HG03103 (cell line): Measurements from ENCODE around the gene LRRC8D.
"Not testable (repeated sequence)": the region's sequence is repeated elsewhere in the genome, so short reads cannot be mapped to it uniquely, and the experiment has no call there.

Source experiments
- ATAC-seq: cut with Tn5 transposase; IDR thresholded peaks from one replicate; pipeline ENCODE4 v1.9.1; 2021; ENCODE audit warnings: low read depth; ENCODE audit not compliant: unreplicated experiment

The LRRC8D gene

DNA sequence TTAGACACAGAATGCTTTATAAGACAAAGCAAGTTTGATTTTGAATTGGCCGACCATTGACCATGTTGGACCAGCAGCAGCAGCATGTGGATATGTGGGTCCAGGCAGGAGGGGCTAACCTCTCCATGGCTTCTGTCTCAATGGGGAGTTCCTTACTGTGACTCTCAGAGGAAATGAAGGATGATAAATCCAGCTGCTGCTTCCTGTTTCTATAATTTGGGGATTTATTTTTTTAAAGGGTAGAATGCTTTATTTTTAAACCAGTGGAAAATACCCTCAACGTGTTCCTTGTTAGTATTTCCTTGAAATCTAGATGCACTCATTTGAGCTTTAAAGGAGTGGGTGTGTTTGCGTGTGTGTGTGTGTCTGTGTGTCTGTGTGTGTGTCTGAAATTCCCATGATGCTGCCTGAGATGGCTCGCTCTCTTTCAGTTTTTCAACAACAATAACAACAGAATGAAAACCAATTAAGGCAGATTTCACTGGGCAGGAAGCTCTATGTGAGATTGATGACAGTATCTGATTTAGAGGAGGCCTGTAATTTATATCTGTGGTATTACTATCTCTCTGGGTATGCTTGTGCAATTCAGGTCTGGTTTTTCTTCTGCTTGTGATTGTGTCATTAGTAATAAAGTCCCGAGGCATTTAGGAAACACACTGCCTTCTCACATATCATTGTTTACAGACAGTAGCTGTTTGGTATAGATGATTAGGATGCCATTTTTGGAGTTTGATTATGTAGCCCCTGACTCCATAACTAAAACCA lies 88.0 kb downstream of the LRRC8D start:
- no peak for ATAC-seq

GRCh38 chr1:89910268-89910667 lies 89.4 kb downstream of the LRRC8D start:
- no peak for ATAC-seq

- no peak for ATAC-seq
These were observed 89.9 kb downstream of the LRRC8D start for GRCh38 chr1:89910780-89911179.

DNA sequence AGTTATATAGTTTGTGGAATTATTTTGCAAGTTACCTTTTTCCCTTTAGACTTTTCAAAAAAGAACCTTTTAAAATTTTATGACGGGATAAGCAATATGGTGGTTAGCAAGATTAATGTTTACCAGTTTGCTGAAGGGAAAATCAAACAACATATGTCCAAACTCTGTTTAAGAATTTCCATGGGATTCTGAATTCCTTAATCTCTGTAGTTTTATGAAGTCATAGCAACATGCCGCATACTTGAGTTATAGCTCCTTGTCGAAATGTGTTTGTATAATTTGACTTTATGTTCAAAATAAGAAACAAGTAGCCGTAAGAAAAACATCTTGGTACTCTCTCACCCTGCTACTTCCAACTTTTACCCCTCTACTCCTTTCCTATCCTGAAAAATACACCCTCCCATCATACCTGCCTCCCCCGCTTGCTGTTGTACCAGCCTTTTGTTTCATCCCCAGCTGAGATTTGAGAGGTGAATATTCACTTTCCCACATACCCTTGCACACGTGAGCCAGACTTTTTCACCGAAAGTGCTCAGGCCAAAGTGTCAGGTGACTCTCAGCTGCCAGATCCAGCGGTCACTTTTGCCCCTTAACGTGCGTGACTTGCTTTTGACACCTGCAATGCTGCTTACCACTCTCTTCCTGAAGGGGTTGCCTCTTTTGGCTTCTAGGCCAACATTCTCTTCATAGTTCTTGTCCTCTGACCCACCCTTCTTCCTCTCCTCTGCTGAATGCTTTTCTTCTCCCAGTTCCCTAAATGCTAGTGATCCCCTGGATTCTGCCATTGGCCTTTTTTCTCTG lies 90.6 kb downstream of the LRRC8D start:
- no peak for ATAC-seq

GRCh38 chr1:89912073-89912472 lies 91.2 kb downstream of the LRRC8D start:
- no peak for ATAC-seq

DNA sequence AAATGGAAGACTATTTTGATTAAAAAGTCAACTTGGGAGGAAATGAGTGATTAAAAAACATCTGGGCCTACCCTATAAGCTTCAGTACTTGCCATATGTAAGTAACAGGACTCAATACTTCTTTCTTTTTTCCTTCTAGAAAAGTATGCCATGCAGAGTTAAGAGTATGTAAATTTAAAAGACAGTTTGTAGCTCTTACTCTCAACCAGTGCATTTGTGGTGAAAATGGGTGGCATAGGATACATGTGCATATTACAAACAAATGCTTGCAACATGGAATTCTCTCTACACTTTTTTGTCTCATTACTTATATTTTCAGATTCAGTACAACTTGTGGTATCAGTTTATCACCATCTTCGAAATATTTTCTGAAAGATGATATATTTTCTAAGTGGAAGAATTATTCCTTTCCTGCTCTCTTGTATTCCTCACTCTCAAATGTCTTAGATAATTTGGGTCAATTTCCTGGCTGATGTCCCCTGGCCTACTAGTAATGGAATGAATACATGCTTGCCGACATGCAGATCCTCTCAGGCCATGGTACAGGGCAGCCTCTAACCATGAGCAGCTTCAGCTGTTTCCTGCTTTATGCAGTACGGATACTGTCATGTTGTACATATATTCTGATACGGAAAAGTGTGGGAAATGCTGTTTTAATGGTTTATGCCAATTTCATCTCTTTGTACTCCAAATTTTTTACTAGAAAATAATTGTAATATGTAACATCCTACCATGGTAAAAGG lies 92.7 kb downstream of the LRRC8D start:
- ATAC-seq: no peak

- ATAC-seq: no peak
These were observed 96.5 kb downstream of the LRRC8D start for GRCh38 chr1:89917353-89917752.

DNA sequence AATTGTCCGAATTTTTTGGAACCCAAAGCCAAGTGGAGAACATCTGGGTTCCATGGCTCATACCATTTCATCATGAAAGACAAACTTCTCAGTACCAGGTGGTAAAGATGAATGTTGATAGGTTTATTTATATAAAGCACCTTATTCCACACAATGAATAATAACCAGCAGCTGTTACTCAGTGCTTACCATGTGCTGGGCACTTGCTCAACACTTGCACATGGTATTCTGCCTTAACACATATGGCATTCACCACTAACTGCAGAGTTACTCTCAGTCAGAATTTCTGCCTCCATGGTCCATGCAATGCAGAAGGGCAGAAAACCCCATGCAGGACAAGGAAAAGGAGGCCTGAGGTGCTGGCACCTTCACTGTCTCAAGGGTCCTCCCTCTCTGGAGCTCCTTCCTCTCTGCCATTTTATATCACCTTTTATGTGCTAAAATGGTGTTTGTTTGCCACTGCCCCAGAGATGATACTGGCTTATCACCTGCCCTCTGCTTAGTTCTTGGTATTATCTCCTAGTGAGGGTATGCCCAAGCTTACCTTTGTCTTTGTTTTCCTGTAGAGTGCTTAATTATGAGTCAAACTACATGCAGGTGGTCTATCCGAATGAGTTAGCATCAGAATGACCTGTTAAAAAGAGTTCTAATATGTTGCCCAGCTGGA lies 97.4 kb downstream of the LRRC8D start:
- ATAC-seq: no peak

DNA sequence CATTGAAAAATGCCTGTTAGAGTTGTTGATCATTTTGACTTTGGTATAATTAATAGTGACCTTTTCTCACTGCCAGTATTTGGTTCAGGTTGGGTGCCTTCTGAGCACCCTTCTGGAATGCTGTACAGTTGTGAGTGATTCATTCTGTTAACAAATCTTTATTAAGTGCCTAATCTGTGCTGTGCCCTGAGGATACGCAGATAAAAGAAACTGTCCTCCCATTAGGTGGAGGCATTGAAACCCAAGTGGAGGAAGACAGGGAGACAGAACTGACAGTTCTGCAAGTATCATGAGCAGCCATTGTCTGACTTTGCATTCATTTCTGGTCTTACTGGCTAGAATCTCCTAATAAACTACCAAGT lies 97.9 kb downstream of the LRRC8D start:
- no peak for ATAC-seq

DNA sequence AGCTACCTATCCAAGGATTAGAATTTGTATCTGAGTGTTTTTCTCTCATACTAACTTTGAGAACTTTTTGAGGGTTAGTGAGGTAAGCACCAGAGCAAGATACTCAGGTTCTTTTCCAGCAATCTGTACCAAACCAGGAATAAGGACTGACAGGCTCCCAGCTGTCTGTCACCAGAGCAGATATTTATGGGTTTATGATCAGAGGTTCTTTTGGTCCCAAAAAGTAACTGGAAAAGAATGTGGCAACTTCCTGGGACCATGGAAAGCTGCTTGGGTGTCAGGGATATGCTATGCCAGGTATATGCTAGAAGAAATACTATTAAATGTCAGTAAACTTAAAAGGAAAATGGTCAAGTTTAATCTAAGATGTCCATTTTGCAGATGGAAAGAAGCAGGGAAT lies 98.3 kb downstream of the LRRC8D start:
- ATAC-seq: no peak

DNA sequence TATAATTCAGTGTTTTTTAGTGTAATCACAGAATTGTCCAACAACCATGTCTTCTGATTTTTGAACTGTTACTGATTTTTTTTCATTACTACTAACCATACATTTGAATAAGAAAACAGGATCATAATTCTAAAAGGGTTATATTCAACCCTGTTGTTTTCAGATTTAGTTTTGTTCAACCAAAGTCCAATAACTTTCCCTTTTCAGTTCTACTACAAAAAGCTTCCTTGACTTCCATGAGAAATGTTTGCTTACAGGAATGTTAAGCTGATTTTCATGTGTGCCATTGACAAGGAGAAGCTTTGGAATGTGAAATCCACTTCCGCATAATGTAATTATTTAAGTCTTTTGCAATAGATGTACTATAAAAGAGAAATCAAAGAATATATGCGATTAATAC lies 102.1 kb downstream of the LRRC8D start:
- no peak for ATAC-seq

GRCh38 chr1:89923517-89923916 lies 102.7 kb downstream of the LRRC8D start:
- no peak for ATAC-seq

GRCh38 chr1:89924075-89924474 lies 103.2 kb downstream of the LRRC8D start:
- not testable (repeated sequence) for ATAC-seq

DNA sequence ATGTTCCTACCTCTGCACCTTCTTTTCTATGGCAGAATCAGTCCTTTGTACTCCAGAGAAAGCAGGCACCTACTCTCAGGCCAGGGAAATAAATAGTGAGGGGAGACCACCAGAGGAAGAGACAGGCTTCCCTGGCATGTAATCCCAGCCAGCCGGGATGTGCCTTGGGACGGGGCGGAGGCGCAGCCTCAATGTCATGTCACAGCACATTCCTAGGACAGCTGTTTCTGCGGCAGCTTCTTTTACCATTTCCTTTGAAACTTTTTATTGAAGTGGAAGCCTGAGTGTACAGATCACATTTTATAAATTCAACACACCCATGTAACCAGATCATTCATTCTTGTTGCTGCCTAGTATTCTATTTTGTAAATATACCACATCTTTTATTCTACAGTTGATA lies 106.2 kb downstream of the LRRC8D start:
- ATAC-seq: no peak

DNA sequence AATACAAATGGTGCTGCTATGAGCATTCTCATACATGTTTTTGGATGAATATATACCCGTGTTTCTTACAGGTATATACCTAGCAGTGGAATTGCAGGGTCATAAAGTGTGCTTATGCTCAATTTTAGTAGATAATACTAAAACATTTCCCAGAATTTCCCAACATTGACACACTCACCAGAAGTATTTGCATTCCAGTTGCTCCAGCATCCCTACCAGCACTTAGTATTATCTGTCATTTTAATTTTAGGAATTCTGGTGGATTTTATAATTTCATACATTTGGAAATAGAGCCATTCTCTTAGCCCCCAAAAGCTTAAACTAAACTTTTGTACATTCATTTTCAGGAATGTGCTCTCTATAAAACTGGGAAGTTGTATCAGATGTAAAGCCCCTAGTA lies 106.6 kb downstream of the LRRC8D start:
- no peak for ATAC-seq

DNA sequence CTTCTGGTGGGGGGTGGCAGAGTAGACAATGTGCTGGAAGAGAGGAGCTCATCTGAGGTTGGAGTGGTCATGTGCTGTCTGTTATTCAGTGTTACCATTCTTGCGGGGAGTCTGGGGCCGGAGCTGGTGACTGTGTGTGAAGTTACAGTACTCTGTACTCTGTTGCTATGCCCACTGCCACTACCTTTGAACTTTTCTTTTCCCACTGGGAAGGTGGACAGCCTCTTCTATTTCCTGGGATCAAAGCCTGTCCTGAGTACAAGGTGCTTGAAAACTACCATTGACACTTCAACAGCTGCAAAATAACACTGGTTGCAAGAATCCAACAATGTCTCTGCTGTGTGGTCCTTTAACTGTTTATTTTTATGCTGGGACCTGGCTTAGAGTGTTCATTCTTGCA lies 107.7 kb downstream of the LRRC8D start:
- no peak for ATAC-seq

DNA sequence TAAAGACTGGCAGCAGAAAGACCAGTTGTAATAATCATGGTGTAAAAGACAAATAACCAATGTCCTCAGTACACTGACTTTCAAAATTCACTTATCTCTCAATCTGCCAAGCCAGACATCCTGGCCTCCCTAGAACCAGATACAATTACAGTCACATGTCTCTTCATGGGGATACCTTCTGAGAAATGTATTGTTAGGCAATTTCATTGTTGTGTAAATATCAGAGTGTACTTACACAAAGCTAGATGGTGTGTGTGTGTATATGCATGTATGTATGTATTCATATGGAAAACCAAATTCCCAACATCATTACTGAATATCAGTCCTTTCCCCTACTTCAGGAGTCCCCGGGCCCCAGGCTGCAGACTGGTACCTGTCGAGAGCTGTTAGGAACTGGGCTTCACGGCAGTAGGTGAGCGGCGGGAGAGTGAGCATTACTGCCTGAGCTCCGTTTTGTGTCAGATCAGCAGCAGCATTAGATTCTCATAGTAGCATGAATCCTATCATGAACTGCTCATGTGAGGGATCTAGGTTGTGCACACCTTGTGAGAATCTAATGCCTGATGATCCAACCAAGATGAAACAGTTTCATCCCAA lies 108.7 kb downstream of the LRRC8D start:
- ATAC-seq: no peak

- no peak for ATAC-seq
These were observed 109.7 kb downstream of the LRRC8D start for GRCh38 chr1:89930579-89930978.

DNA sequence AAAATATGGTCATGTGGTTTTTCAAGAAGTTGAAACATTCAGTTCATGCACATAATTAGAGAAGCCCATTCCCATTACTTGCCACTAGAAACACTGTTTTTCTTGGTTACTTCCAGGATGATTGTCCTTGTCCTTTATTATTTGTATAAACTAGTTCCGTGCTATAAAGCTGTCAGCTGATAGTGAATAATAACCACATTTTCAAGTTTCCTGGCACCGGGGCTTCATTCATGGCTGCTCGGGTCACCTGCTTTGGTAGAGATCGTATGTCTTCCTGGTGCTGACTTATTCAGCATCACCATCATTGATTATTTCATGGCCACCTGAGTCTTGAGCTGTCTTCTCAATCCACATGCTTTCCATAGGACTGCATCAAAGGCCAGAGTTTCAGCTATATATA lies 111.1 kb downstream of the LRRC8D start:
- no peak for ATAC-seq

DNA sequence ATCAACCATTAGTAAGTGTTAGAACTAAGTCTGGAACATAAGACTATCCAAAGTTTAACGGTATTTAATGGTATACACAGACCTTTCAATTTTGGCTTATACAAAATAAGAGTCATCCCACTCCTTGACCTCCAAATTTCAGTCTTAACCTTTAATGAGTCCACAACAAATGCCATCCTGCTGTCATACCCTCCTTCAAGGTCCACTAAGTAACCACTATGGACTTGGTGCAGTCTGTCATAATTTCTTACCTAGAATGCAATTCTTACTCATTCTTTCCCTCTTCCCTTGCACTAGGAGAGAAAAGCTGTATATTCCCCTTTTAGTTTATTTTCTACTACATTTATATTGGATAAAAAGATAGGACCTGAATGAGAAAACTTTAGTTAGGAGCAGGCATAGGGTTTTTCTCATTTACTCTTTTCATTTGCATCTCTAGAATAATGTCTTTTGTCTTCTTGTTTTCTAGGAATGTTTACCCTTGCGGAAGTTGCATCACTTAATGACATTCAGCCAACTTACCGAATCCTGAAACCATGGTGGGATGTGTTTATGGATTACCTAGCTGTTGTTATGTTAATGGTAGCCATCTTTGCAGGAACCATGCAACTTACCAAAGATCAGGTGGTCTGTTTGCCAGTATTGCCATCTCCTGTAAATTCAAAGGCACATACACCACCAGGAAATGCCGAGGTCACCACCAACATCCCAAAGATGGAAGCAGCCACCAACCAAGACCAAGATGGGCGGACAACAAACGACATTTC lies 111.9 kb downstream of the LRRC8D start:
- ATAC-seq: no peak
